NCI-H2081 treated with DMSO at 0.1 percent for 48 hours (cell line): ENCODE data around the gene ZFHX3.
"Not testable (repeated sequence)": the region's sequence is repeated elsewhere in the genome, so short reads cannot be mapped to it uniquely, and the experiment has no call there.

Experiments
- DNase-seq: peaks from one replicate; lab custom pipeline; 2025; lab: John Stamatoyannopoulos, UW

The ZFHX3 gene

GRCh38 chr16:72996291-72997062, 51.5 kb downstream of the ZFHX3 start:
- no peak for DNase-seq

- not testable (repeated sequence) for DNase-seq
Observed at GRCh38 chr16:72995882-72996270, 52.1 kb downstream of the ZFHX3 start.

- DNase-seq: no peak
Observed at GRCh38 chr16:72995151-72995881, 52.6 kb downstream of the ZFHX3 start.

GRCh38 chr16:72992142-72992601, 55.8 kb downstream of the ZFHX3 start:
- no peak for DNase-seq

- no peak for DNase-seq
Observed at GRCh38 chr16:72991644-72992043, 56.3 kb downstream of the ZFHX3 start.

- DNase-seq: no peak
Observed at GRCh38 chr16:72991211-72991610, 56.7 kb downstream of the ZFHX3 start.

- no peak for DNase-seq
Observed at GRCh38 chr16:72990571-72990970, 57.4 kb downstream of the ZFHX3 start.

- DNase-seq: no peak
Observed at GRCh38 chr16:72989579-72990551, 58.1 kb downstream of the ZFHX3 start.

GRCh38 chr16:72989203-72989578, 58.7 kb downstream of the ZFHX3 start:
- not testable (repeated sequence) for DNase-seq

GRCh38 chr16:72988569-72988968, 59.4 kb downstream of the ZFHX3 start:
- DNase-seq: no peak

GRCh38 chr16:72987480-72987901, 60.4 kb downstream of the ZFHX3 start:
- no peak for DNase-seq

- DNase-seq: no peak
Observed at GRCh38 chr16:72985995-72986394, 61.9 kb downstream of the ZFHX3 start.

- no peak for DNase-seq
Observed at GRCh38 chr16:72985148-72985941, 62.6 kb downstream of the ZFHX3 start.

GRCh38 chr16:72983728-72984350, 64.1 kb downstream of the ZFHX3 start:
- DNase-seq: no peak

- no peak for DNase-seq
Observed at GRCh38 chr16:72983241-72983640, 64.7 kb downstream of the ZFHX3 start.

- no peak for DNase-seq
Observed at GRCh38 chr16:72979974-72980373, 68.0 kb downstream of the ZFHX3 start.

GRCh38 chr16:72978212-72978611, 69.7 kb downstream of the ZFHX3 start:
- no peak for DNase-seq

- DNase-seq: no peak
Observed at GRCh38 chr16:72977127-72977526, 70.8 kb downstream of the ZFHX3 start.

GRCh38 chr16:72976438-72977064, 71.4 kb downstream of the ZFHX3 start:
- no peak for DNase-seq

GRCh38 chr16:72975809-72976437, 72.0 kb downstream of the ZFHX3 start:
- no peak for DNase-seq
